ENCODE measurements around the gene MEF2A. TPM values are rescaled to one million over a fixed set of nuclear protein-coding genes. Genes with fewer than 3 reads are reported as not detected.

Gene MEF2A
- total RNA-seq, 3 donors from 2014 or later = 33.5 to 61.7 (median 34.7) TPM

- TF ChIP-seq CTCF (IDR thresholded peaks at IDR 0.05) = no peak
- ATAC-seq (no peak), DNase-seq (no peak)
- Histone ChIP-seq H3K4me3 (no peak overlapping the region), H3K36me3 (ENCODE audit: low read depth) (no peaks in the 10 kb centered on the region), H3K4me1 (ENCODE audit: low read depth) (peaks cover 7% of the 10 kb centered on the region), H3K9me3 (no peaks in the 10 kb centered on the region)
- intact Hi-C loops (cut with DNase I, micrococcal nuclease) = no loop called here
Measured at GRCh38 chr15:99728916-99729315, 163.1 kb downstream of the MEF2A start.

- ATAC-seq = no peak
- Histone ChIP-seq H3K4me1 (ENCODE audit: low read depth) (peaks cover 9% of the 10 kb centered on the region), H3K9me3 (no peaks in the 10 kb centered on the region), H3K36me3 (ENCODE audit: low read depth) (no peaks in the 10 kb centered on the region), H3K4me3 (no peak overlapping the region)
- no peak for TF ChIP-seq CTCF (IDR thresholded peaks at IDR 0.05)
- DNase-seq = no peak
- intact Hi-C loops (cut with DNase I, micrococcal nuclease) = no loop called here
Measured at GRCh38 chr15:99729327-99729726, 163.5 kb downstream of the MEF2A start.

DNA sequence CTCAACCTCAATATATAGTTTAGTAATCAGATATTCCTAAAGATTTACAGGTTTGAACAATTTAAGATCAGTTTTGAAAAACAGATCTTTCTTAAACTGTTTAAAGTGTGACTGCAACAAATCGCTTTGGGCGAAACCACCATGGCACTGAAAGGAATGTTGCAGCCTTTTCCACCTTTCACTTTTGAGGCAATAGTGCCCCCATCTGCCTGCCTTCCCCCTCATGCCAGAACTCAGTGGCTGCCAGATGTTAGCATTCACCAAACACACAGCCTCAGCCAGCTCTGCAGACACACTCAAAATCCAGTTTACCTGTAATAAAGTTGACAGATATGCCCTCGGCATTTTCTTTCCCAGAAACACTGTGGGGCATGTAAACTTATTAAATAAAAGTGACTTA is 164.1 kb downstream of the MEF2A start:
- ATAC-seq (no peak), DNase-seq (peak in 1 of 3 donors; percentile 43)
- Histone ChIP-seq H3K4me1 (ENCODE audit: low read depth) (peaks cover 9% of the 10 kb centered on the region), H3K36me3 (ENCODE audit: low read depth) (no peaks in the 10 kb centered on the region), H3K4me3 (no peak overlapping the region), H3K9me3 (no peaks in the 10 kb centered on the region)
- intact Hi-C loops (cut with DNase I, micrococcal nuclease) = no loop called here
- no peak for TF ChIP-seq CTCF (IDR thresholded peaks at IDR 0.05)

DNA sequence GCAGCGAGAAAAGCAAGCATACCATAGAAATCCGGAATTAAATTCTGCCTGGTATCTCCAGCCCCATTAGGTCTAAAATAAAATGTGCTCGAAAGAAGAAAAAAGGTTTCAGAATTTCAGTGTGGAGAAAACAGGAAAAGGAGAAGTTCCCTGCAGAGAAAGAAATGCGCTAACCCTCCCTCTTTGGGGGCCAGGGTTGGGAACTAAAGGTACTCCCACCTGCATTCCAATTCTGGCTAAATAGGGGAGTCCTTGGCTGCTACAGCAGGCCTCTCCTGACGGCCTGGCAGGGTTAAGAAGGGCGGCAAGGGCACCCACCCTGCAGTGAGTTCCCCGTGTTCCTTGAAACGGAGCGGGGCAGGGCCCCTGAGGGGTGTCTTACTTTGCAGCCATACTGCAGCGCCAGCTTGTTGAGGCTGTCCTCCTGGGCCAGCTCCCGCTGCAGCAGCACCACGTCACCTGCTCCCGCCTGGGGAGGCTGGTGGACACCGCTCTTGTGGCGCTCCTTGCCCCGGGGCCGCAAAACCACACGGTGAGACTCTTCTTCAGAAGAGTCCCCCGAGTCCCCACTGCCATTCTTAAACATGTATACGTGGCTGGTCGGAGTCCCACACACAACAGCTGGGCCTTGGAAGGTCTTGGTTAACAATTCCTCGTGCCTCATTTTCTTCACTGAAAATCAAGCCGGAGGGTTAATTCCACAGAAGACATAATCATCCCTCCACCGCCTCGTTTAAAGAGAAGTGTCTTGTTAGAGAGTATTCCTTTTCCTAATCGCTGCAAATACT is 165.7 kb downstream of the MEF2A start:
- Histone ChIP-seq H3K4me3 (no peak overlapping the region), H3K4me1 (ENCODE audit: low read depth) (peaks cover 9% of the 10 kb centered on the region), H3K36me3 (ENCODE audit: low read depth) (no peaks in the 10 kb centered on the region), H3K9me3 (no peaks in the 10 kb centered on the region)
- DNase-seq = no peak
- TF ChIP-seq CTCF (IDR thresholded peaks at IDR 0.05) = no peak
- no peak for ATAC-seq
- intact Hi-C loops (cut with DNase I, micrococcal nuclease) = no loop called here

- Histone ChIP-seq H3K4me1 (ENCODE audit: low read depth) (peaks cover 9% of the 10 kb centered on the region), H3K4me3 (peak overlapping the region; percentile 74), H3K9me3 (no peaks in the 10 kb centered on the region), H3K36me3 (ENCODE audit: low read depth) (no peaks in the 10 kb centered on the region)
- ATAC-seq (no peak), DNase-seq (peak in 1 of 3 donors; percentile 25)
- intact Hi-C loops (cut with DNase I, micrococcal nuclease) = no loop called here
- TF ChIP-seq CTCF (IDR thresholded peaks at IDR 0.05) = no peak
Measured at GRCh38 chr15:99732124-99732750, 166.5 kb downstream of the MEF2A start.

All from mucosa of descending colon (tissue), 3 donors.